ENCODE data around the gene DDIT3.

The DDIT3 gene

GRCh38 chr12:57479376-57480115, 40.8 kb downstream of the DDIT3 start, which contains the start of gene ARHGAP9:
TSS of gene ARHGAP9 (minus strand) at chr12:57479866. CDS start at chr12:57479406, 460 bp downstream.
- peak; percentile 54 for DNase-seq

GRCh38 chr12:57479043-57479375, 41.3 kb downstream of the DDIT3 start:
- DNase-seq: no peak

GRCh38 chr12:57477710-57478681, 42.3 kb downstream of the DDIT3 start:
- peak; percentile 27 for DNase-seq

- DNase-seq: peak; percentile 14
Observed at GRCh38 chr12:57476993-57477709, 43.2 kb downstream of the DDIT3 start.

GRCh38 chr12:57476162-57476992, 43.9 kb downstream of the DDIT3 start:
- DNase-seq: peak; percentile 67

- no peak for DNase-seq
Observed at GRCh38 chr12:57475271-57476161, 44.8 kb downstream of the DDIT3 start.

- no peak for DNase-seq
Observed at GRCh38 chr12:57474862-57475261, 45.5 kb downstream of the DDIT3 start.

GRCh38 chr12:57474430-57474829, 45.9 kb downstream of the DDIT3 start:
- no peak for DNase-seq

- DNase-seq: no peak
Observed at GRCh38 chr12:57473886-57474285, 46.4 kb downstream of the DDIT3 start.

GRCh38 chr12:57473392-57473791, 46.9 kb downstream of the DDIT3 start:
- no peak for DNase-seq

GRCh38 chr12:57472391-57472790, 47.9 kb downstream of the DDIT3 start:
- DNase-seq: no peak

- no peak for DNase-seq
Observed at GRCh38 chr12:57471661-57472060, 48.7 kb downstream of the DDIT3 start.

GRCh38 chr12:57470970-57471656, 49.2 kb downstream of the DDIT3 start:
- no peak for DNase-seq

GRCh38 chr12:57470286-57470969, 49.9 kb downstream of the DDIT3 start:
- no peak for DNase-seq

- no peak for DNase-seq
Observed at GRCh38 chr12:57469296-57470164, 50.8 kb downstream of the DDIT3 start.

- DNase-seq: no peak
Observed at GRCh38 chr12:57467915-57468314, 52.4 kb downstream of the DDIT3 start.

- DNase-seq: no peak
Observed at GRCh38 chr12:57467212-57467874, 53.0 kb downstream of the DDIT3 start.

Measured in activated gamma-delta T cell treated with Interleukin-2 at 50 U/mL for 16 hours (primary cell).